ENCODE measurements around the gene ATP6V1B1.

The ATP6V1B1 gene

DNA sequence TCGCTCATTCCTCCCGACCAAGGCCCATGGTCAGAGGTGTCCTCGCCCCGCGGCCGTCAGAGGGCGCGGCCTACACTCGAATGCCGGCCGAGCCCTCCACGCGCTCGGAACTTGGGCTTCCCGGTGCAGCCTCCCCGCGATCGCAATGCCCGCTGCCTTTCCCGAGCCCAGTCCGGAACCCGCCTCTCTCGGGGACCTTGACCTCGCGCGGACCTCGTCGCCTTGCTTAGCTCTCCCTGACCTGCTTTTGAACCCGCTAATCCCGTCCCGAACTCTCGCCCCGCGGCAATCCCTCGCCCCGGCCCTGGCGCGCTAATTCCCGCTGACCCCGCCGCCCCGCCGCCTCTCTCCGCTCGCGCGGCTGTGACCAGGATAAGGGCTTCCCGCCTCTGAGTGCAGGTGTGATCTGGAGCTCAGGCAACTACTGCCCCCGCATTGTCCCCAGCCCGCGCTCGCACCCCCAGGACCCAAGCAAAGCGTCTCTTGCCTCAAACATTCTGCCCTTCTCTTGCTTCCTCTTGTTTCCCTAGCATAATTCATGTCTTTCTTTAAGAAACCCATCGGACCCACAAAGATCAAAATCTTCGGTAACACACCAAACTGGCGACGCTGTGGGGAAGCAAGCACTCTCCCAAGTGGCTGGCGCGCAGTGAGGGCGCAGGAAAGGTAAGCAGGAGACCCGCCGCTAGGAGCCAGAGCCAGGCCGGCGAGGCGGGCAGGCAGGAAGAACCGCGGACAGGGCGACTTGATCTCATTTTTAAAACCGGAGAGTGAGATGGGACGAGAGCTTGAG, 46.6 kb upstream of the ATP6V1B1 start:
- TF ChIP-seq, protein P1, sequence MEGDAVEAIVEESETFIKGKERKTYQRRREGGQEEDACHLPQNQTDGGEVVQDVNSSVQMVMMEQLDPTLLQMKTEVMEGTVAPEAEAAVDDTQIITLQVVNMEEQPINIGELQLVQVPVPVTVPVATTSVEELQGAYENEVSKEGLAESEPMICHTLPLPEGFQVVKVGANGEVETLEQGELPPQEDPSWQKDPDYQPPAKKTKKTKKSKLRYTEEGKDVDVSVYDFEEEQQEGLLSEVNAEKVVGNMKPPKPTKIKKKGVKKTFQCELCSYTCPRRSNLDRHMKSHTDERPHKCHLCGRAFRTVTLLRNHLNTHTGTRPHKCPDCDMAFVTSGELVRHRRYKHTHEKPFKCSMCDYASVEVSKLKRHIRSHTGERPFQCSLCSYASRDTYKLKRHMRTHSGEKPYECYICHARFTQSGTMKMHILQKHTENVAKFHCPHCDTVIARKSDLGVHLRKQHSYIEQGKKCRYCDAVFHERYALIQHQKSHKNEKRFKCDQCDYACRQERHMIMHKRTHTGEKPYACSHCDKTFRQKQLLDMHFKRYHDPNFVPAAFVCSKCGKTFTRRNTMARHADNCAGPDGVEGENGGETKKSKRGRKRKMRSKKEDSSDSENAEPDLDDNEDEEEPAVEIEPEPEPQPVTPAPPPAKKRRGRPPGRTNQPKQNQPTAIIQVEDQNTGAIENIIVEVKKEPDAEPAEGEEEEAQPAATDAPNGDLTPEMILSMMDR (IDR thresholded peaks at IDR 0.05; ENCODE audit: insufficient read depth, low read length, poor library complexity, severe bottlenecking): no peak
- H3K27me3 ChIP-seq (replicated peaks; ENCODE audit: control insufficient read depth, insufficient read depth, low read length): peaks cover 4% of the 10 kb centered on the region
- no peak for DNase-seq (ENCODE audit: extremely low read depth, insufficient read length)
- H3K36me3 ChIP-seq (ENCODE audit: control insufficient read depth, insufficient read depth, low read length): no peaks in the 10 kb centered on the region
- no peak overlapping the region for H3K4me3 ChIP-seq (replicated peaks; ENCODE audit: low read depth, low read length)

DNA sequence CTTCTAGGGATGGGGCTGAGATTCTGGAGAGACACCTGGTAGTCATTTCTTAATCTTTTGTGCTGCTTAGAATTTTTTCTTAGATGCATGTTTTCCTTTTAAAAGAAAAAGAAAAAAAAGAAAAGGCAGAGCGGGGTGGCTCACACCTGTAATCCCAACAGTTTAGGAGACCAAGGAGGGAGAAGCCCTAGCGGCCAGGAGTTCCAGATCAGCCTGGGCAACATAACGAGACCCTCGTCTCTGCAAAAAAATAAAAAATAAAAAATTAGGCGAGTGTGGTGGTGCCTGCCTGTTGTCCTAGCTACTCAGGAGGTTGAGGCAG, 46.0 kb upstream of the ATP6V1B1 start:
- no peak for DNase-seq (ENCODE audit: extremely low read depth, insufficient read length)
- H3K27me3 ChIP-seq (replicated peaks; ENCODE audit: control insufficient read depth, insufficient read depth, low read length): peaks cover 4% of the 10 kb centered on the region
- TF ChIP-seq, protein P1 (IDR thresholded peaks at IDR 0.05; ENCODE audit: insufficient read depth, low read length, poor library complexity, severe bottlenecking): no peak
- no peak overlapping the region for H3K4me3 ChIP-seq (replicated peaks; ENCODE audit: low read depth, low read length)
- no peaks in the 10 kb centered on the region for H3K36me3 ChIP-seq (ENCODE audit: control insufficient read depth, insufficient read depth, low read length)

DNA sequence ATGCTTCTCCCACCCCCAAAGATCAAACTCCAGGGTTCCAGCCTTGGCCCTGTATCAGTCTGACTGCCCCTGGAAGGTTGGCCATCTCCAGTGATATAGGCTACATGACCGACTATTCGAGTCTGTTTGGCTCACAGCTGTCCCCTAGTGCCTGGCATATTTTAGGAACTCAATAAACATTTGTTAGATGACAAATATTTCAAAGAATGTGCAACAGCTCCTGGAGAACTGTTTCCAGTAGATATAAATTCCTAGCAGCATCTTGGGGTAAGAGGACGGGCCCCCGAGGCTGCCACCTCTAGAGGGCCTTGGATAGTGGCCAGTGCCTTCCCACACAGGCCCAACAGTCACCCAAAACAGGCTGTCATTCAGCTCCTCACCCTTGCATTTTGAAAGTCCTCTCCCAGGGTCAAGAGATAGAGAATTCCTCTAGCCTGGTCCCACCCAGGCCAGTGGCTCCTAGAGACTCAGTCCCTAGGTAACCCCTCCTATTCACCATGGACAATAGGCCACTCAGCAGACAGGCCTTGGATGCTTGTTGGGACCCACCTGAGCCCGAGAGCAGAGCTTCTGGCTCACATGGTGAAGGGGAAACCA, 45.1 kb upstream of the ATP6V1B1 start:
- TF ChIP-seq, protein P1 (IDR thresholded peaks at IDR 0.05; ENCODE audit: insufficient read depth, low read length, poor library complexity, severe bottlenecking): peak; percentile 7
- DNase-seq (ENCODE audit: extremely low read depth, insufficient read length): no peak
- Histone ChIP-seq H3K36me3 (ENCODE audit: control insufficient read depth, insufficient read depth, low read length) (no peaks in the 10 kb centered on the region), H3K27me3 (replicated peaks; ENCODE audit: control insufficient read depth, insufficient read depth, low read length) (peaks cover 4% of the 10 kb centered on the region), H3K4me3 (replicated peaks; ENCODE audit: low read depth, low read length) (no peak overlapping the region)

DNA sequence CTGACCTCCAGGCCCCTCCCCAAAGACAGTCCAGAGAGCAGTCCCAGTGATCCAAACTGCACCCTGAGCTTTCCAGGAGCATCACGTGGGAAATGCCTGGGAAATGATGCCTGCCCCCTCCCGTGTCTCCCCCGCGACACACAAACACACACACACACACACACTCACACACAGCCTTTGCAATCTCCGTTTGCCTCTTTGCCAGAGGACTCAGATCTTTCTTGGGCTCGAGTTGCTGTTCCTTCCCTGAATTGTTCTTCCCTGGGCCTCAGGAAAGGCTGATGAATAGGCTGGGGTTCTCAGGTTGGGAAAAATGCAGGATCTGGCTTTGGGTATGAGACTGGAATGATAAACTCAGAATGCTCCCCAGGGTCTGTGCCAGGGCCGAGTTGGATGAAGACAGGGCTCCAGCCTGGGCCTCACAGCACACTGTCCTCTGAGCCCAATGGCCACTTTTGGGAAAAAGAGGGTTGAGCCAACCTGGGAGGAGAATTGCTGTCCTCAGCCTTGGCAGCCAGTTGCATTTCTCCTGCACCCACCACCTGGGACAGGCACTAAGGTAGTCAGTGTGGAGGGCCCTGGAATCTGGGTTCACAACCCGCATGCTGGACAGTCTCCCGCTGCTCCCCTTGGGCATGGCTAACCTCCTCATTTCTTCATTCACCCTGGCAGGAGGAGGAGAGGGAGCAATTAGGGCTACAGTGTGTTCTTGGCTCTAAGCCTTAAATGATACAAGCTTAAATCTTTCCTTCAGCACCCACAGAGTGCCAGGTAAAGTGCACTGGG, 43.9 kb upstream of the ATP6V1B1 start:
- TF ChIP-seq, protein P1 (IDR thresholded peaks at IDR 0.05; ENCODE audit: insufficient read depth, low read length, poor library complexity, severe bottlenecking): no peak
- Histone ChIP-seq H3K27me3 (replicated peaks; ENCODE audit: control insufficient read depth, insufficient read depth, low read length) (peaks cover 7% of the 10 kb centered on the region), H3K4me3 (replicated peaks; ENCODE audit: low read depth, low read length) (no peak overlapping the region), H3K36me3 (ENCODE audit: control insufficient read depth, insufficient read depth, low read length) (no peaks in the 10 kb centered on the region)
- DNase-seq (ENCODE audit: extremely low read depth, insufficient read length): no peak

DNA sequence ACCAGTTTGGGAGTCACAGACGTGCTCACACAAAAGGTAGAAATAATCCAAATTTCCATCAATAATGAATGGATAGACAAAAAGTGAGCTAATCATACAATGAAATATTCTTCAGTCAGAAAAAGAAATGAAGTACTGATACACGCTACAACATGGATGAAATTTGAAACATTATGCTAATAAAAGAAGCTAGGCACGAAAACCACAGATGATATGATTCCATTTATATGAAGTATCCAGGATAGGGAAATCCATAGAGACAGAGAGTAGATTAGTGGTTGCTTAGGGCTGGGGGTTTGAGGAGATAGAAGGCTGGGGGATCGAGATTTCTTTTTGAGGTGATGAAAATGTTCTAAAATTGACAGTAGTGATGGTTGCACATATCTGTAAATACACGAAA, 43.0 kb upstream of the ATP6V1B1 start:
- Histone ChIP-seq H3K4me3 (replicated peaks; ENCODE audit: low read depth, low read length) (no peak overlapping the region), H3K36me3 (ENCODE audit: control insufficient read depth, insufficient read depth, low read length) (no peaks in the 10 kb centered on the region), H3K27me3 (replicated peaks; ENCODE audit: control insufficient read depth, insufficient read depth, low read length) (peaks cover 7% of the 10 kb centered on the region)
- no peak for DNase-seq (ENCODE audit: extremely low read depth, insufficient read length)
- TF ChIP-seq, protein P1 (IDR thresholded peaks at IDR 0.05; ENCODE audit: insufficient read depth, low read length, poor library complexity, severe bottlenecking): no peak
